ENCODE data around the gene SAMD14. TPM values are rescaled to one million over a fixed set of nuclear protein-coding genes. Genes with fewer than 3 reads are reported as not detected.

The SAMD14 gene
- total RNA-seq, 2 experiments from 2014 or later: 0.59 TPM; not detected in 1

- Histone ChIP-seq H3K4me1 (ENCODE audit: insufficient read depth, low read length, poor library complexity, severe bottlenecking) (no peaks in the 10 kb centered on the region), H3K27ac (ENCODE audit: low read depth, low read length, poor library complexity, severe bottlenecking) (no peak overlapping the region), H3K4me3 (ENCODE audit: low read depth, low read length, poor library complexity, severe bottlenecking) (no peak overlapping the region), H2AFZ (ENCODE audit: low read length) (no peak overlapping the region), H3K79me2 (ENCODE audit: insufficient read depth, low read depth, low read length) (no peaks in the 10 kb centered on the region), H3K36me3 (ENCODE audit: insufficient read depth, low read length) (no peaks in the 10 kb centered on the region), H3K4me2 (ENCODE audit: low read length) (no peak overlapping the region), H3K9me2 (ENCODE audit: insufficient read depth, low read length) (no peaks in the 10 kb centered on the region), H3K9me3 (ENCODE audit: low read length) (no peaks in the 10 kb centered on the region), H4K20me1 (ENCODE audit: insufficient read depth, low read length) (no peaks in the 10 kb centered on the region)
- DNase-seq (ENCODE audit: low spot score): no peak
- TF ChIP-seq CTCF (conservative IDR thresholded peaks at IDR 0.05; ENCODE audit: low read length): no peak
- CTCF ChIA-PET (ENCODE audit: unreplicated experiment): no interaction called here
- POLR2A ChIA-PET: no interaction called here
- intact Hi-C loops (cut with micrococcal nuclease; ENCODE audit: unreplicated experiment): no loop called here
- BruUV-seq (replicated peaks): no TSS peak
Observed at GRCh38 chr17:50106393-50107131, 23.4 kb downstream of the SAMD14 start.

GRCh38 chr17:50105811-50106210 is 24.1 kb downstream of the SAMD14 start:
- Histone ChIP-seq H3K79me2 (ENCODE audit: insufficient read depth, low read depth, low read length) (no peaks in the 10 kb centered on the region), H4K20me1 (ENCODE audit: insufficient read depth, low read length) (no peaks in the 10 kb centered on the region), H3K4me1 (ENCODE audit: insufficient read depth, low read length, poor library complexity, severe bottlenecking) (no peaks in the 10 kb centered on the region), H3K27ac (ENCODE audit: low read depth, low read length, poor library complexity, severe bottlenecking) (no peak overlapping the region), H3K4me3 (ENCODE audit: low read depth, low read length, poor library complexity, severe bottlenecking) (no peak overlapping the region), H3K9me3 (ENCODE audit: low read length) (no peaks in the 10 kb centered on the region), H3K4me2 (ENCODE audit: low read length) (no peak overlapping the region), H3K9me2 (ENCODE audit: insufficient read depth, low read length) (no peaks in the 10 kb centered on the region), H2AFZ (ENCODE audit: low read length) (no peak overlapping the region), H3K36me3 (ENCODE audit: insufficient read depth, low read length) (no peaks in the 10 kb centered on the region)
- CTCF ChIA-PET (ENCODE audit: unreplicated experiment): no interaction called here
- intact Hi-C loops (cut with micrococcal nuclease; ENCODE audit: unreplicated experiment): no loop called here
- BruUV-seq (replicated peaks): no TSS peak
- POLR2A ChIA-PET: no interaction called here
- TF ChIP-seq CTCF (conservative IDR thresholded peaks at IDR 0.05; ENCODE audit: low read length): no peak
- no peak for TF ChIP-seq EZH2phosphoT487 (IDR thresholded peaks at IDR 0.05; ENCODE audit: borderline replicate concordance, low read depth, low read length)
- DNase-seq (ENCODE audit: low spot score): no peak

- BruUV-seq (replicated peaks): no TSS peak
- POLR2A ChIA-PET: no interaction called here
Observed at GRCh38 chr17:50103941-50104340, 26.0 kb downstream of the SAMD14 start.

More at GRCh38 chr17:50103941-50104340, 26.0 kb downstream of the SAMD14 start:
- Histone ChIP-seq H3K9me3 (ENCODE audit: low read length) (no peaks in the 10 kb centered on the region), H3K27ac (ENCODE audit: low read depth, low read length, poor library complexity, severe bottlenecking) (no peak overlapping the region), H3K4me1 (ENCODE audit: insufficient read depth, low read length, poor library complexity, severe bottlenecking) (no peaks in the 10 kb centered on the region), H3K4me3 (ENCODE audit: low read depth, low read length, poor library complexity, severe bottlenecking) (no peak overlapping the region), H3K36me3 (ENCODE audit: insufficient read depth, low read length) (no peaks in the 10 kb centered on the region), H3K4me2 (ENCODE audit: low read length) (no peak overlapping the region), H4K20me1 (ENCODE audit: insufficient read depth, low read length) (no peaks in the 10 kb centered on the region), H3K79me2 (ENCODE audit: insufficient read depth, low read depth, low read length) (no peaks in the 10 kb centered on the region), H2AFZ (ENCODE audit: low read length) (no peak overlapping the region), H3K9me2 (ENCODE audit: insufficient read depth, low read length) (no peaks in the 10 kb centered on the region)
- DNase-seq (ENCODE audit: low spot score): no peak
- CTCF ChIA-PET (ENCODE audit: unreplicated experiment): no interaction called here
- intact Hi-C loops (cut with micrococcal nuclease; ENCODE audit: unreplicated experiment): no loop called here
- TF ChIP-seq EZH2phosphoT487 (IDR thresholded peaks at IDR 0.05; ENCODE audit: borderline replicate concordance, low read depth, low read length) (no peak), CTCF (conservative IDR thresholded peaks at IDR 0.05; ENCODE audit: low read length) (no peak)

All from OCI-LY7 (cell line).